Stimulated activated CD4-positive, alpha-beta T cell treated with anti-CD3 and anti-CD28 coated beads, Interleukin-2, amount 100 ng/mL, for 4 hours (primary cell): Measurements from ENCODE around the gene NHERF2.

Source experiments
- DNase-seq: peaks from one replicate; pipeline ENCODE4 v3.0.0-alpha.2; 2020; ENCODE audit warnings: low read depth

Gene NHERF2

GRCh38 chr16:2061023-2061422 lies 34.3 kb downstream of the NHERF2 start:
- no peak for DNase-seq

GRCh38 chr16:2061526-2061925 lies 34.8 kb downstream of the NHERF2 start:
- DNase-seq: no peak

GRCh38 chr16:2062801-2063200 lies 36.1 kb downstream of the NHERF2 start:
- DNase-seq: no peak

DNA sequence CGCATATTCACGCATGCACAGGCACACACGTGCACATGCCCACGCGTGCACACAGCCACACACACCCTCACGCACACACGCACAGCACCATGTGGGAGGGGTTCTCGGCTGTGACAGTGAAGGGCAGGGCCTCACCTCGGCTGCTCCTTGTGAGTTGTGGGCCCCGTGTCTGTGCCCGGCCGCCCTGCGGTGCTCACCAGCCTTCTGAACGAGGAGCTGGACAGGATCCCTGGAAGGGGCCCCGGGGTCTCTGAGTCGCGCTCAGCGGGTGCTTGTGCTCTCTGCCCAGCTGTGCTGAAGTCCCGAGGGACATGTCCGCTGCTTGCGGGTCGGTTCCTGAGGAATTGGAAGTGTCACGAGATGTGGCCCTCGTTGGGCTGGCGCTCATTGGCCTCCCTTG lies 37.2 kb downstream of the NHERF2 start:
- no peak for DNase-seq

- DNase-seq: no peak
Observed at GRCh38 chr16:2064368-2064945, 37.8 kb downstream of the NHERF2 start.

DNA sequence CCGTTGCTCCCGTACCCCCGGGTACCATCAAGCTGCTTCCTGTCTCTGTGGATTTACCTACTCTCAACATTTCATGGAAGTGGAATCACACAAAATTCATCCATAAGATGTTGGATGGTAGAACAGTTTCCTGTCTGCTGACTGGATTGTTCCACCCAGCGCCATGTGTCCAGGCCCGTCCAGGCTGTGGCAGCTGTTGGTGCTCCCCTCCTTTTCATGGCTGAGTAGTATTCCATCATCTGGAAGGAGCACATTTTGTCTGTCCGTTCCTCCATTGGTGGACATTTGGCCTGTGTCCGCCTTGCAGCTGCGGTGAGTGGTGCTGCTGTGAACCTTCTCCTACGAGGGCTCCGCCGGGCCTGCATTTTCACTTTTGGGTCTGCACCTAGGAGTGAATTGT lies 39.4 kb downstream of the NHERF2 start:
- no peak for DNase-seq

- DNase-seq: no peak
Observed at GRCh38 chr16:2070576-2071453, 44.1 kb downstream of the NHERF2 start.

GRCh38 chr16:2071454-2072202 lies 44.9 kb downstream of the NHERF2 start:
- DNase-seq: no peak

DNA sequence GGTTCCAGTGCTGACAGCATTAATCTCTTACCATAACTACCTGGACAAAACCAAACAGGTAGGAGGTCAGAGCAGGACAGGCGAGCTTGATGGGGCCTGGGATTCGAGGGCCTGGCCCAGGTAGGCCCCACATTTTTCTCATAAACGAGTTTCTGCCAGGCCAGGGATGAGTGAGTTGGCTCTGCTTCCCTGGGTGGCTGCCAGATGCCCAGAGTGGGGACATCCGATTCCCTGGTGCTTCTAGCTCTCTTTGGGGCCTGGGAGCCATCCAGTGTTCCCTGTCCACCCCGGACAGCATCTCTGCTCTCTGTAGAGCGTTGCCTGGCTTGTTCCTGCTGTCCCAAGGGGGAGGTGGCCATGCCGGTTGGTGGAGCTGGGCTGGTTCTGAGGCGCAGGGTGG lies 46.2 kb downstream of the NHERF2 start:
- DNase-seq: no peak

- no peak for DNase-seq
Observed at GRCh38 chr16:2074071-2074470, 47.4 kb downstream of the NHERF2 start.

- no peak for DNase-seq
Observed at GRCh38 chr16:2075631-2076030, 48.9 kb downstream of the NHERF2 start.

GRCh38 chr16:2076072-2076865 lies 49.6 kb downstream of the NHERF2 start:
- no peak for DNase-seq

DNA sequence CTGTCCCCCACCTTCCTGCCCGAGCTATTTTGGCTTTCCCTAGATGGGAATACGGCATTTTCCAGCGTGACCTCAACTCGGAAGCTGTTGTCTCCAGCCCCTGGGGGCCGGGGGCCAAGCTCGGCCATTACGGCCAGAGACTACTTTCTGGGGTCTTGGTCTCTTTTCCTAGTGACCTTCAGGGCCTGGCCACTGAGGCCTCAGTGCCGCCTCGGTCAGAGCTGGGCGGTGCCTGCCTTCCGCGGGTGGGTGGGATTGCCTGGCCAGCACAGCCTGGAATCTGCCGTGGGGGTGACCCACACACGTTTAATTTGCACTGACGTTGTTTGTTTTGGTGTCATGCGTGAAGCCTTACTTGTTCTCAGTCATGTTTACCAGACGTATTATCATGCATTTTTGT lies 50.3 kb downstream of the NHERF2 start:
- no peak for DNase-seq

DNA sequence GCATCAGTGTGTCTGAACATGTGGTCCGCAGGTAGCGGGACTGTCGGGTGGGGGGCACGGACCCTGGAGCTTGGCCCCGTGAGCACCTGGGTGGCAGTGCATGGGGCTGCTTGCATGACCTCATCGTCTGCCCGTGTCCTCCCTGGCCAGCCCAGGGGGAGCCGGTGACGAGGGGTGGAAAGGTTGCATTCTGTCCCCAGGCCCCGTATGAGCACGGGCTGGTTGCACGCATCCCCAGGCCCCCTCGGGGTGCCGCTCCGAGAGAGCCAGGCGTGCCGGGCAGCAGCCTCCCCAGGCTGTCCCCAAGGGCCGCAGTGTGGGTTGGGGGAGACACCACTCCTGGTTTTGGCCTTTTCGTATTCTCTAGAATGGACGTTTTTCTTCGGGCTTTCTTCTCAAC lies 51.0 kb downstream of the NHERF2 start:
- no peak for DNase-seq

DNA sequence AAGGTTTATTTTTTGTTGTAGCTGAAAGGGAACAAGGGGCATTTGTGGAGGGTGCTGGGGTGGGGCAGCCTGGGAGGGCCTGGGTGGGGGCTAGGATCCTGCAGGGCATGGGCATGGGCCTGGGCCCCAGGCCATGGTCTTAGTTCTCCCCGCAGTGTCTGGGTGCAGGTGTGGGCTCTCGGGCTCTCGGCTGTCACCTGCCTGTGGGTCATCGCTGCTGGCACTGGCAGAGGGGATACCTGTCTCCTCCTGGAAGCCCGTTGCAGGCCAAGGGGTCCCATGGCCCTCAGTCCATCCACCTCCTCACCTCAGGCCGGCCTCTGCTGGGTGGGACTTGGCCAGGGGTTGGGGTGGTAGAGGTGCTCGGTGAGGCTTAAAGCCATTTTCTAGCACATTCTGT lies 51.4 kb downstream of the NHERF2 start:
- DNase-seq: no peak

DNA sequence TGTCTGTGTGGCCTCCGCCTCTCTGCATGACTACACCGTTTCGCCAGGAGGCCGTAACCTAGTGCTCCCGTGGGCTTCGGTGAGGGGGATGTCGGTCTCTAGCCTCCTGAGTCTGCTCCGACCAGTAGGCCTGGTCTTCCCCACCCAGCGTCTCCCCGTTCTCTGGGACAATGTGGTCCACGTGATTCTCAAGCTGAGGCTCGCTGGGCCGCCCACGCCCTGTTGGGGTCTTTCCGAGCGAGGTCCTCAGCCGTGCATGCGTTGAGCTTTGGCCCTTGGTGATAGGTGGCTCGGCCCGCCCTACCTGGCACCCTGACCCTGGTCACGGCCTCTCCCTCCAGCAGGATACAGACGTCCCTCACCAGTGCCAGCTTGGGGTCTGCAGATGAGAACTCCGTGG lies 52.0 kb downstream of the NHERF2 start:
- no peak for DNase-seq

DNA sequence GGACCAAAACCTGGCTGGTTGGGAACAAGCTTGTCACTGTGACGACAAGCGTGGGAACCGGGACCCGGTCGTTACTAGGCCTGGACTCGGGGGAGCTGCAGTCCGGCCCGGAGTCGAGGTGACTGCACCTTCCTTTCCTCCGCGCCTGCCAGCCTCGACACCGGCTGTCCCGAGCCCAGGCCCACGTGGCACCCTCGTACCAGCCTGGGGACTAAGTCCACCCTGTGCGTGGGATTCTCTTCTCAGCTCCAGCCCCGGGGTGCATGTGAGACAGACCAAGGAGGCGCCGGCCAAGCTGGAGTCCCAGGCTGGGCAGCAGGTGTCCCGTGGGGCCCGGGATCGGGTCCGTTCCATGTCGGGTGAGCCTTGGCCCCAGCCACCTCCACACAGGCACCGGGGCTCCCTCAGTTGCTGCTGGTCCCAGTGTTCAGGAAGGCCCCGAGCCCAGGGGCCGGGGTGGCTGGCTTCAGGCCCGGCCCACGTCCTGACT lies 52.7 kb downstream of the NHERF2 start:
- DNase-seq: no peak

DNA sequence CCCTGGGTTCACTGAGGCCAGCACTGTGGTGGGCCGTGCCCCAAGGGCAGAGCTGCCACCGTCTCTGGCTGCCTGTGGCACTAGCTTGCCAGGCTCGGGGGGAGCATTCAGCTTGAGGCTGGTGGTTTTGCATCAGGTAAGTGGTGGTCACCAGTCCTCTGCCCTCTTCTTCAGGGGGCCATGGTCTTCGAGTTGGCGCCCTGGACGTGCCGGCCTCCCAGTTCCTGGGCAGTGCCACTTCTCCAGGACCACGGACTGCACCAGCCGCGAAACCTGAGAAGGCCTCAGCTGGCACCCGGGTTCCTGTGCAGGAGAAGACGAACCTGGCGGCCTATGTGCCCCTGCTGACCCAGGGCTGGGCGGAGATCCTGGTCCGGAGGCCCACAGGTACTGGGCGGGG lies 53.3 kb downstream of the NHERF2 start:
- DNase-seq: no peak

DNA sequence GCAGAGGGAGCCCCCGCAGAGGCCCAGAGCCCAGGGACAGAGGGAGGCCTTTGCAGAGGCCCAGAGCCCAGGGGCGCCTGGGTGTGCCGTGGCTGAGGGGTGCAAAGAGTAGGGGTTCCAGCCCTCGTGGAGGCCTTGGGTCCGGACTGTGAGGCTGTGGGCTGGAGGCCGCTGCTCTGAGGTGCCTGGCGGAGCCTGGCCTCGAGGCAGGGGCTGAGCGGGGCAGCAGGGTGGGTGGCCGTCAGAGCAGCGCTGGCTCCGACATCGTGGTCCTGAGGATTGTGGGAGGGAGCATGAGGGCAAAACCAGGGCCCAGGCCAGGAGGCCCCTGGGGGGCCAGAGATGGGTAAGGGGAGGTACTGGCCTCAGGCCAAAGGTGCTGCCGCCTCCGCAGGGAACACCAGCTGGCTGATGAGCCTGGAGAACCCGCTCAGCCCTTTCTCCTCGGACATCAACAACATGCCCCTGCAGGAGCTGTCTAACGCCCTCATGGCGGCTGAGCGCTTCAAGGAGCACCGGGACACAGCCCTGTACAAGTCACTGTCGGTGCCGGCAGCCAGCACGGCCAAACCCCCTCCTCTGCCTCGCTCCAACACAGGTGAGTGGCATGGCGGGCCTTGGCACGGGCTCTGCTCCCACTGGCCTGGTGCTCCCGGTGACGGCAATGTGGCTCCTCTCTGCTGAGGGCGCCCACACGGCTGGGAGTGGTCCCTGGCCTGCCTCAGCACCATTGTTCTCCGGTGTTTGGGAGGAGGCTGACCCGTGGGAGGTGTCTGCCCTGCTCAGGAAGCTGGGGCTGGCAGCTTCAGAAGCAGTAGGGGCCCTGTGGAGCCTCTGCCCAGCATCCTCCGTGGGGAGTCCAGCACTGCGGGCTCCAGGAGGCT lies 54.7 kb downstream of the NHERF2 start:
- no peak for DNase-seq

- no peak for DNase-seq
Observed at GRCh38 chr16:2082171-2082982, 55.7 kb downstream of the NHERF2 start.
